Raji (cell line): ENCODE data around the gene PHKB.

Experiments
- POLR2A ChIP-seq: IDR thresholded peaks from 2 replicates; pipeline ENCODE4 v1.6.1; 2011; ENCODE audit warnings: low read depth, low read length, control low read depth; ENCODE audit not compliant: insufficient read depth

The PHKB gene

DNA sequence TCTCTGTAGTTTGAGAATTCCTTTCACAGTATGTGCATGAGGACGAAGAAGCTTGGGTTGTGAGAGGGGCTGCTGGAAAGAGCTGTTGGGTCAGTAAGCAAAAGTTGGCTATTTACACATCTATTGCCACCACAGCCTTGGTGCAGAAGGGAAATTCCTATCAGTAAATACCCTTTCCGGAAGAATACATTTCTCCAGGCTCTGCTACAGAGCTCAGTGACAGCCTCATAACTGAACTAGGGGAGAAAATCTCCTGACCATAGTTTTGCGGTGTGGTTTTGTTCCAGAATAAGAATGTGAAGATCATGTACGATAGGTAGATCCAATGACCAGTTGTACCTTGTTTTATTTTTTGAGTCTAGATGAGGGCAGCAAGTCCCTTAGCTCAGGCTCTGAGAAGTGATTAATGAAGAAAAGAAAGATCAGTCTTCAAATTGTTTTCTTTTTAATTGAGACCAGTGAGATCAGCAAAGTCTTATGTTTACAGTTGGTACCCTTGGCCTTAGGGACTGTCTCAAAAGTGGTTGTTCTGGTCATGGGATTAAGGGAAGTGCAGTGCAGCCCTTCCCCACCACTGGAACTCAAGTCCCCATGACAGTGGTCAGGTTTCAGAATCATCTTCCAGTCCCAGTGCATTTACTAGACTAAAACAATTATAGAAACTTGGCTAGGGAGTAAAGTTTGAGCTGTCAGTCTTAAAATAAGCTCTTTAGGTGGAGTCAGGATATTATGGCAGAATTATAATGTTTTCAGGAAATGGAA lies 123.5 kb downstream of the PHKB start:
- no peak for TF ChIP-seq POLR2A

GRCh38 chr16:47586121-47586520 lies 125.0 kb downstream of the PHKB start:
- TF ChIP-seq POLR2A: no peak

DNA sequence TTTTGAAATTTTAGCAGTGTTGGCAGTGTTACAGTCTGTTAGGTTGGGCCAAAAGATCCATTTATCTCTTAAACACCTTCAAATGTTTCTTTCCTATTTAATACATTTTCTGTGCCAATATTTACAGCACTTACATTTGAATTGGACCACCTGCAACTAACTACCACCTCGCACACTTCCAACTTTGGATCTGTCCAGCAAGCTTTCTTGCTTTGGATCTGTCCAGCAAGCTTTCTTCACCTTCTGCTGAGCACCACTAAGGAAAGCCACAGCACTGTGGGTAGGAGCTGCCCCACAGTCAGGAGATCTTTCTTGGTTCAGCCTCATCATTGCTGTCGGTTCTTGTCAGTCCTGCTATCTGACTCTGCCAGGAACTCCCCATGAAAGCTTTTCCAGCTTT lies 129.3 kb downstream of the PHKB start:
- no peak for TF ChIP-seq POLR2A

- TF ChIP-seq POLR2A: no peak
Observed at GRCh38 chr16:47592232-47592631, 131.1 kb downstream of the PHKB start.

- TF ChIP-seq POLR2A: no peak
Observed at GRCh38 chr16:47599512-47599911, 138.4 kb downstream of the PHKB start.

- TF ChIP-seq POLR2A: no peak
Observed at GRCh38 chr16:47600376-47600775, 139.2 kb downstream of the PHKB start.

- TF ChIP-seq POLR2A: no peak
Observed at GRCh38 chr16:47604306-47604705, 143.2 kb downstream of the PHKB start.

DNA sequence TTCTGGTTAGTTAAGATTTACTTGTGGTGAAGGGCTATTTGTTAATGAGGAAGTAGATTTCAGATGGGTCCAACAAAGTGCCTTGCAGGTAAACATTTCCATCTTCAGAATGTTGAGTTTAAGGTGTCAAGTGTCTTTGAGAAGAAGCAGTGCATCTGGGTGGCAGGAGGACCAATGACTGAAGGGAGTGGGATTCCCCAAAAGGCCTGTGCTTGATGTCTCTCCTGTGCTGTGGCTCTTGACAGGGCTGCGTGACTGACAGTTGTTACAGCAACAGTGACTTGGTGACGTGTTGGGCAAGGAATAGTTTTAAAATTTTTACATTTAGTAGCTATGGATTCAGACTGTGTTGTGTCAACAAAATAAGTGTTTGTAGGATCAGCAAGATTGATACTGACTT lies 149.9 kb downstream of the PHKB start:
- no peak for TF ChIP-seq POLR2A

GRCh38 chr16:47611848-47612493 lies 150.8 kb downstream of the PHKB start:
- TF ChIP-seq POLR2A: no peak

DNA sequence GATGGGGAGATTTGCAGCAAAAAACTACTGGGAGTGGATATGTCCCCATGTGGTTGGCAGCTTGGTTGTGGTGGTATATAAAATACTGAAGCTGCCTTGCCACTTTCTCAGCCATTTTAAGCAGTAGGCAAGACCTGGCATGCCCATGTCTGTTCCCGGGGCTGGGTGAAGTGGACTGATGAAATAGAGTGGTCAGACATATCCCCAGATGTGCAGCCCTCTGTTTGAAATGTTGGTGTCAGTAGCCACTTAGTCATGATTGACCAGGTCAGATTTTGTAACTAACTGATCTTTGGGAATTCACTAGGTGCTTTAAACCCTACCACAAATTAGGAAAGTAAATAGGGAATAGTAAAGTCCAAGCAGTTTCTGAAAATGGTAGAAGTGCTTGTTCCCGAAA lies 151.6 kb downstream of the PHKB start:
- TF ChIP-seq POLR2A: no peak

- no peak for TF ChIP-seq POLR2A
Observed at GRCh38 chr16:47613251-47613650, 152.1 kb downstream of the PHKB start.

DNA sequence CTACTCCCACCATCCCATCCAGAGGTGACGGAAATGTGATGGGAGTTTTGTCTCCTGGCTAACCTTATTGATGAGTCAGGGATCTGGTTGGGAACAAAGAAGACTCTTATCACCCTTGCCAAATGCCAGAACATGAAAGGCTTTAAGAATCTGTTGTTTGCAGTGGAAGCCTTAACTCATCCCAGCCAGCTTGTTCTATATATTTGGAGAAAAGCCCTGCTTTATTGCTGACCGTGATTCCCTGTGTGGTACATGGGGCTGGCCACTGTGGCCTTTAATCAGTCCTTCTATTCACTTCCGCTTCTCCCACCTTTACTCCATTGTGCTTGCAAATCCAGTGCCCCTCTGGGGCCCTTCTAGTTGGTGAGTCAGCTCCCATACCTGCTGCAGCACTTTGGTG lies 156.6 kb downstream of the PHKB start:
- TF ChIP-seq POLR2A: no peak

DNA sequence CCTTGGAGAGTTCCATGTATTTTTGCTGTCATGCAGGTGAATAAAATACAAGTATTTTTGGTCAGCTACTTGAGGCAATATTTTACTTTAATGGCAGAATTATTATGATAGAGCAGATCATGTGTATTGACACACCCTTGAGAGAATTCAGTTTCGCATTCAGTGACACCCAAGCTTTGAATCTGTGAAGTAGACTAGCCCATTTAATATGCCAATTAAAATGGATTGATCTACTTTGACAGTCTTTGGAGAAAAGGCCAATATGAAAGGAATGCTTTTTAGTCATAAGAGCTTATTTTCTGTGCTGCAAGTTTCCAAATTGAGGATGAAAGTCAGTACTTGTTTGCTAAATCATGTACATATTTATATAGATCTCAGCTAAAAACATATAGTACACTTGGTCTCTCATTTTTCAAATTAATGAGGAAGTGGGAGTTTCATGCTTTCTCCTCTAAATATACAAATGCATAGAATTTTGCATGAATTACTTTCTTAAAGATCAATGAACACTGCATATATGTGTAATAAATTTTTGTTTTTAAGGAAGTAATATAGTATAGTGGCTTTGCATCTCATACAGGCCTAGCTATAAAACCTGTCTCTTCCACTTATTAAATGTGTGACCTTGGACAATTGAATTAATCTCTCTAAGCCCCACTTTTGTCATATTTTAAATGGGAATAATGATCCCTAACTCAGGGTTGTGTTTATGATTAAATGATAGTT lies 161.5 kb downstream of the PHKB start:
- no peak for TF ChIP-seq POLR2A

DNA sequence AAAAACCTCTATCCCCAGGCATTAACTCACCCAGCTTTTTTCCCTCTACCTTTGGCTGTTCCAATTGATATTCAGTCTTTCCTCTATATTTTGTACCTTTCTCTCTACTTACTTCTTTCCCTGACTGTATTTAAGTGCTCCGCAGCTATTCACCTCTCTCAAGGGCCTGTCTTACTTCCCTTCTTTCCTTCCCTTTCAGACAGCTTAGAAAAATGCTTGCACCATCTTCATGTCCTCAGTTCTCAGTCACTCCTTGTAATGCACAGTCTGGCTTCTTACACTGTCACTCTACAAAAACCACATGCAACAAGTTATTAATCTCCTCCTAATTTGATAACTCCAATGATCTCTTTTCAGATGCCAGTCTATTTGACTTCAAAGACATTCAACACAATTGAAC lies 163.4 kb downstream of the PHKB start:
- TF ChIP-seq POLR2A: no peak

- no peak for TF ChIP-seq POLR2A
Observed at GRCh38 chr16:47625115-47625567, 164.0 kb downstream of the PHKB start.

DNA sequence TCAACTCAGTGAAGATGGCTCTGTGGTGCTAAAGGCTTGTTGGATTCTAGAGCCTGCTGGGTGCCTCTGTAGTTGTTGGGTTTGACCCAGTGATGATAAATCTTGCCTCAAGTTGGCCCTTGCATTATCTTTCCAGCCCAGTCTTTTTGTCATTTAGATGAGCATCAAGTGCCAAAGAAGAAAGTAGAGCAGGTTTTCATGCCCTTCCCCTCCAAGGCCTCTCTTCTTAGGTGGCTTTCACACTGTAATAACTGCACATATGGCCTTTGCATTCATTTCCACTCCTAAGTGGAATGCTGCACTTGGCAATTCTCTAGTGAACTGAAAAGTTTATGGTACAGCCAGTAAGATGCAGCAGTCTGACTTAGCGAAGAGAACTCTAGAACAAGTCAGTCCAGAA lies 165.1 kb downstream of the PHKB start:
- no peak for TF ChIP-seq POLR2A

DNA sequence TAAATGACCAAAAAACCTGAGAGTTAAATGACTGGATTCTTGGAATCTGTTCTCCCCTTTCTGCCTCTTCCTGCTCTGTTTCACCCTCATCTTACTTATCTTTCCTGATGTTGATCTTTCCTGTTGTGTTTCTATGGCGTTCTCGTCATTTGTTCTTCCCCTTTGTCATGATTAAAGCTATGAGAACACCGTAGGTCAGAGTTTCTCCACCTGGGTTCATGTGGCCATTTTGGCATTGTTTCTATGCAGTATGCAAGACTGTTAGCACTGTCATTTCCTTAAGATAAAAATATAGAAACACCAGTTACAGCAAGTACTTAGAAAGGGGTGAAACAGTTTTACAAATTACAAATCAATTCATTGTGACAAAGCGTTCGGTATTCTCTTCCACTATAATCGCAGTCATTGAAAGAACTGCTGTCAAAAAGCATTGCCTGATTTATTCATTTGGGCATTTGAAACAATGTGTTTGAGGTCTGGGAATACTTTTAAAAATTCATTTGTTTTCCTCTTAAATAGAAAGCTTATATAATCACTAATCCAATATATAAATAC lies 166.0 kb downstream of the PHKB start:
- TF ChIP-seq POLR2A: no peak
